HG03565 (cell line): ENCODE data around the gene YARS2.
"Not testable (repeated sequence)": the region's sequence is repeated elsewhere in the genome, so short reads cannot be mapped to it uniquely, and the experiment has no call there.

Experiments used
- ATAC-seq: cut with Tn5 transposase; IDR thresholded peaks from one replicate; pipeline ENCODE4 v1.9.1; 2021; ENCODE audit warnings: mild to moderate bottlenecking, moderate library complexity; ENCODE audit not compliant: unreplicated experiment

The YARS2 gene

GRCh38 chr12:32754111-32754510 lies 1.6 kb downstream of the YARS2 start:
- no peak for ATAC-seq

GRCh38 chr12:32753605-32754004 lies 2.1 kb downstream of the YARS2 start:
- no peak for ATAC-seq

- no peak for ATAC-seq
Measured at GRCh38 chr12:32743264-32743663, 12.4 kb downstream of the YARS2 start.

DNA sequence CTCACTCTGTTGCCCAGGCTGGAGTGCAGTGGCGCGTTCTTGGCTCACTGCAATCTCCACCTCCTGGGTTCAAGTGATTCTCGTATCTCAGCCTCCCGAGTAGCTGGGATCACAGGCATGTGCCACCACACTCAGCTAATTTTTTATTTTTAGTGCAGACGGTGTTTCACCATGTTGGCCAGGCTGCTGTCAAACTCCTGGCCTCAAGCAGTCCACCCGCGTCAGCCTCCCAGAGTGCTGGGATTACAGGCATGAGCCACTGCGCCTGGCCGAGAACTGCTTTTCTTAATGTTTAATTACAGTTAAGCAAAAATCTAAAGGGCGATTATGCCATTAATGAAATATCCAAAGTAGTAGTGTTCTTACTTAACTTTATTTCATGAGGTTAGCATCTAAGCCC lies 13.6 kb downstream of the YARS2 start:
- no peak for ATAC-seq

DNA sequence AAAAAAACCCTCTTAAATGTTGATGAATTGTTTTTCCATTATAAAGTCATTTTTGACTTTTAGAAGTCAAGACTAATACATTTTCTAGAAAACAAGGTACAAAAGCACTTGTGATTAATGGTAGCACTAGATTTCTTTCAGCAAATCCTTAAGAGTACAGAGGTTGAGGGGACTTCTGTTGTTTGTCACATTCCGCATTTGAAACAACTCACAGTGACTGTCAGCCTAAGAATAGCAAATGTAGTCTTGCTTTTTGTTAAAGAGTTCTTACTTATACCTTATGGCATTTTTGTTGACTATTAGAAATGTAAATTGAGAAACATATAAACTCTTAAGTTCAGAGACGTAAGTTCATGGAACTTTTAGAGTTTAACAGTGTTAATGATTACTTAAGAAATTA lies 16.4 kb downstream of the YARS2 start:
- ATAC-seq = no peak

DNA sequence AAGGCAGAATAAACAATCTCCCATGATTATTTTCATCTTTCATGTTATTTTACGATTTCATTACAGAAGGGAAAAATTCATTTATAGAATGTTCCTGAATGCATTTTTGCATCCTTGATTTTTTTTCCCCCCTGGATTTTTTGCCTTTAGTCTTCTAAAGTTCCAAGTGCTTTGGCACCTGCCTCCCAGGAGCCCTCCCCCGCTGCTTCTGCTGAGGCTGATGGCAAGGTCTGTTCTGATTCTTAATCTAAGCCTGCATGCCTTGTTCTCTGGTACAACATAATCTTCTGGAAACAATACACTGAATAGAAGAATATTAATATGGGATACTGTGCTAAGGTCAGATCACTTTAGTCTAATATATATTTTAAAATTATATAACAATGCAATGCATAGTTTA lies 18.0 kb downstream of the YARS2 start:
- ATAC-seq = no peak

DNA sequence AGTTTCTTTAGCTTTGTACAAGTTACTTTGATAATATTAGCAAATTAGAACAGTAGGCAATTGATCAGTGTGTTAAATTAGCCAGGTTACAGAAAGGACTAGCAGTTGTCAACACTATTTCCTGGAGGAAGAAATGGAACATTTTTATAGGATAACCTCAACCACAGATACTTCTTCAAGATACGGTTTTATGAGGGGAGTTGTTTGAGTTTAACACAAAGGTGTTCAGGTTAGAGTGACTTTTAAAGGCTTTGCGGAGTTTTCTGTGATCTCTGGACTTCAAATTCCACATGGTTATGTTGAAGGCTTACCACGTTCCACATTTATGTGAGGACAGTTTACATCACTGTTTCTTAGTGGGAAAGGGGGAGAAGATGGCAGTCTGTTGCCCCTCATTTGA lies 19.3 kb downstream of the YARS2 start:
- ATAC-seq = no peak

DNA sequence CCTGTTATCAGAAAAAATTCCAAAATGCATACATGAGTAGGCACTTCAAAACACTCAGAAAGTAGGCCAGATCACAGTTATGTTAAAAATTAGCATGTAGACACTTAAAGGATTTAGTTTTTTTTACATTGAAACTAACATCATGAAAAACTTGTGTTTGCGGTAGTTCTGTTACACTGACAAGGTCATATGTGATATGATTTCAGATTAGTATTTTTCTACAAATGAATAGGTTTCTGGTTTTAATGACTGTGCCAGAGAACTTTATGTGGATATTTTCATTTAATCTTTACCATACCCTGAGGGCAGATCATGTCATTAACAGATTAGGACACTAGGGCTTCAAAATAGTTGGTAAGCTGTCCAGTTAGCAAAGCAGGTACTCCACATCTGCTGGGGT lies 20.7 kb downstream of the YARS2 start:
- no peak for ATAC-seq

DNA sequence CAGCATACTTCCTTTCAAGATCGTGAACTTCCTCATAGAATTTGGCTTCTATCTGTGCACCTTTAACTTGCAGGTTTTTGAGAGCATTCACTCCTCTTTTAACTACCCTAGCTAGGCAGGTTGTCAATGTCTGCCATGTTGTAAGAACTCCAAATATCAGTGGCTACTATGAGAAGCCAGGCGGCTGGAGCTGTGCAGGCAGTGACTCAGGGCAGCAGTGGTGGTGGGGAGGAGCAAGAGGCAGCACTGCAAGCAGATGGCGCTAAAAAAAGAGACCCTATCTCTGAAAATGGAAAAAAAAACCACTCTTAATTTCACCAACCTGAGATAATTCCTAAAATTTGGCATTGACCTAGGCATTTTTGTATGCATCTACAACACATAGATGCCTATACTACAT lies 28.5 kb downstream of the YARS2 start:
- ATAC-seq = no peak

DNA sequence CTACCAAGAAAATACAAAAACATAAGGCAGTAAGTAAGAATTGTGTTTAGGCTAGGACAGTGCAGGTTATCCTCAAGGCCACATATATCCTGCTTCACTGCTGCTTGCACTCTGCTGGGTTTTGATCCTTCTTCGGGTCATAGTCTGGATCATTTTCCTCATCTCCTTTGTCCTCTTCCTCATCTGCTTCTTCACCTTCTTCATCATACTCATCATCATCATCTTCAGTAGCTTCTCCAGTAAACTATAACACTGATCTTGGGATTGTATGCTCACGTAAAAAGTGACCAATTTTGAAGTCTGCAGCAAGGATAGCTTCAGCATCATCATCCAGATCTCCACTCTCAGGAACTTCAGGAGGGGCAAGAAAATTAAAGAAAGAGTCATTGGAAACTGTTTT lies 29.4 kb downstream of the YARS2 start:
- ATAC-seq = no peak

DNA sequence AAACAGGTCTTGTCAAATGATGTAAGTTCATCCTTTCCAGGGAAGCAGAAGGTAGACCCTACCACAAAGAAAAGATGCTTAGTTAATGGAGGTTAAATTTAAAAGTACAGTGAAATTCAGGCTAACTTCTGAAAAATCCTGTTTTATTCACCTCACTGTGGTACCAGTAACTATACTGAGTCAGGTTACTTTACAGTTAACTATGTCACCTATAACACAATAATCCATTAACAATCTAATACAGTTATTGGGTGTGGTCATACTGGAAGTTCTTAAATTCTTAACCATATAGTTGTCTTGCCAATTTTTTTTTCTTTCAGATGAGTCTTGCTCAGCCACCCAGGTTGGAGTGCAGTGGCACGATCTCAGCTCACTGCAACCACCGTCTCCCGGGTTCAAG lies 30.4 kb downstream of the YARS2 start:
- not testable (repeated sequence) for ATAC-seq

GRCh38 chr12:32718926-32719325 lies 36.8 kb downstream of the YARS2 start:
- ATAC-seq = no peak

- no peak for ATAC-seq
Measured at GRCh38 chr12:32714772-32715171, 40.9 kb downstream of the YARS2 start.

GRCh38 chr12:32708926-32709325 lies 46.8 kb downstream of the YARS2 start:
- no peak for ATAC-seq

GRCh38 chr12:32706335-32707024 lies 49.2 kb downstream of the YARS2 start:
- no peak for ATAC-seq

GRCh38 chr12:32705783-32706182 lies 49.9 kb downstream of the YARS2 start:
- no peak for ATAC-seq

- no peak for ATAC-seq
Measured at GRCh38 chr12:32702946-32703345, 52.8 kb downstream of the YARS2 start.

- no peak for ATAC-seq
Measured at GRCh38 chr12:32702473-32702872, 53.2 kb downstream of the YARS2 start.

DNA sequence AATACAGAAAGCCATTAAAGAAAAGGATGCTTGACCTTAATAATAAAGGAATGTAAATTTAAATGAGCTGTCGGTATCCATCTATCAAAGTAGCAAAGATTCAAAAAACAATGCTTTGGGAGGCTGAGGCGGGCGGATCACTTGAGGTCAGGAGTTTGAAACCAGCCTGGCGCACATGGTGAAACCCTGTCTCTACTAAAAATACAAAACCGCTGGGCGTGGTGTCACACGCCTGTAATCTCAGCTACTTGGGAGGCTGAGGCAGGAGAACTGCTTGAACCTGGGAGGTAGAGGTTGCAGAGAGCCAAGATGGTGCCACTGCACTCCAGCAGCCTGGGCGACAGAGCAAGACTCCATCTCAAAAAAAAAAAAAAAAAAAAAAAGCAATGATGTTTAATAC lies 56.3 kb downstream of the YARS2 start:
- ATAC-seq = not testable (repeated sequence)

- no peak for ATAC-seq
Measured at GRCh38 chr12:32698285-32698684, 57.4 kb downstream of the YARS2 start.

DNA sequence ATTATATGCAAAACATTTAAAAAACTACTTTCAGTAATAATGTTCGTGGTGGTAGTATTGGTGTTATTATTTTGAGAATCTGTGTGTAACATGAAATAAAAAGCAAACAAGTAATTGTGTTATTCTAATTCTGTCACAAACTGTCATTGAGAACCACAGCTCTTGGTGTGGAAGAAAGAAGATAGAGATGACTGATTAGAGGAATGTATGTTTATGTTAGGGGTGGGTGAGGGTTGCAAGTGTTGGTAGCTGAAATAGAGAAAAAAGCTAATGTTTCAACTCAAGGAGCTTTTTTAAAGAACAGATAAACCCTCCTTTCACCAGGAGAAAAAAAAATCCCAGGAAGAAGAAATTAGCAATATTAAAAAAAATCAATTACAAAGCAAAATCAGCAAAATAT lies 58.3 kb downstream of the YARS2 start:
- no peak for ATAC-seq
